HG03432 (cell line): ENCODE data around the gene ATP11A.
"Not testable (repeated sequence)": the region's sequence is repeated elsewhere in the genome, so short reads cannot be mapped to it uniquely, and the experiment has no call there.

Experiments used
- ATAC-seq: cut with Tn5 transposase; IDR thresholded peaks from one replicate; pipeline ENCODE4 v1.9.1; 2021; ENCODE audit warnings: mild to moderate bottlenecking, moderate library complexity; ENCODE audit not compliant: unreplicated experiment

Gene ATP11A

DNA sequence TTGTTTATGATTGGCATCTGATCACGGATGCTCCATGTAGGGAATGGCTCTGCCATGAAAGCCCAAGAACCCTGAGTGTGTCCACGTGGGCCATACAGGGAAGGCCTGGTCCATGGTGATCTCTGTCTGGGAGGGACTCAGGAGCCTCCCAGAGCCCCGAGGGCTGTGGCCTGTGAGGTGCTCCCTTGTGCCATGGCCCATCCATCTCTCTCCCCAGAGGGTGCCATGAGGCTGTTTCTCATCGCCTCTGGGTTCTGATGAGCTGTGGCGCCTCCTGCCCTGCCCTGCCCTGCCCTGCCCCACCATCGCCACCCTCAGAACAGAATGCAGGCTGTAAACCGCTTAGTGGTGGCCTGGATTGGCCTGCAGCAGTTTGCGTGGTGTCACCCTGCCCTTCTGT, 83.1 kb downstream of the ATP11A start:
- no peak for ATAC-seq

DNA sequence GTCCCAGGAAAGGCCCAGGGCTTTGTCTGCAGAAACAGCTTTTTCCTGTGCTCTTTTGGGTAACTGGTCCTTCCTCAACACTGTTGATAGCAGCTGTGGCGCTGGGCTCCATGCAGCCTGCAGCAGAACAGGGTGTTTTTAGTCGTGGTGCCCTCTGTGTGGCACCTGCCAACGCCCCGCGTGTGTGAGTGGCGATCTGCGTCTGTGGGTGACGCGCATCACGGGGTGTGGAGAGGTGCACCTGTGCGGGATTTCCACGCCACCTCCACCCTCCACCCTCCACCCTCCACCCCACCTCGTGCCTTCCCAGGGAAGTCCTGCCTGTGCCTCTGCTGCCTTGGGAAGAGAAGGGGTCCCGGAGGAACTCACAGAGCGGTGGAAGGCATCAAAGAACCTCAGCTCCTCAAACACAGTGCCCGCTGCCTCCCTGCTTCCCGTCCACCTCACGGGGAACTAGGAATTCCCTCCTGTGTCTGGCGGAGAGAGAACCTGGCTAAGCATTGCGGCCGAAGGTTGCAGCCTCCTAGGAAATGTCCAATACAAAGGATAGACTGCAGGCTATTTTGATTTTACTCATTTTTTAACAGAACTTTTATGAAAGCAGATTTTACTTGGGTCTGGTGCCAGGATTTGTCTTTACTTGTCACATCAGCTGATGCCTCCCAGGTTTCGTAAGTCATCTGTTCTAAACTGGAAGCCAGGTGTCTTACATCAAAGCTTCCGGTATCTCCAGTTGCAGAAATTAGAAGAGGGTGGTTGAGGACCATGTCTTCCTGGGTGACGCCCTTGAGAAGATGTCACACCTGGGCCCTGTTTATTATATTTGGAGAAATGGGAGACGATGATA, 84.0 kb downstream of the ATP11A start:
- ATAC-seq = no peak

DNA sequence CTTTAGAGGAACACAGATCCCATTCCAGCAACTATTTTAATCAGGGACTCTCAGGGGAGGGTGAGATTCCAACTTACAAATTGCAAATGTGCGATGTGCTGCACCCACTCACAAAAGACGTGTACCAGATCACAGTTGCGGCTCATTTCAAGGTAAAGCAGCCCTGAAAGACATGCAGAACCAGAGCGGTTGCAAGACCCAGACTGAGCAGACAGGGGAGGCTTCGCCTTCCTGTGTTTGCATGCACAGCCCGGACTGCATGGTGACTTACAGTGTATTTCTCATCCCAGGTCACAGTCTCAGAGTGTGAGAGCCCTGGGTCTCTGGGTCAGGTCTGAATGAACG, 84.6 kb downstream of the ATP11A start:
- ATAC-seq = no peak

DNA sequence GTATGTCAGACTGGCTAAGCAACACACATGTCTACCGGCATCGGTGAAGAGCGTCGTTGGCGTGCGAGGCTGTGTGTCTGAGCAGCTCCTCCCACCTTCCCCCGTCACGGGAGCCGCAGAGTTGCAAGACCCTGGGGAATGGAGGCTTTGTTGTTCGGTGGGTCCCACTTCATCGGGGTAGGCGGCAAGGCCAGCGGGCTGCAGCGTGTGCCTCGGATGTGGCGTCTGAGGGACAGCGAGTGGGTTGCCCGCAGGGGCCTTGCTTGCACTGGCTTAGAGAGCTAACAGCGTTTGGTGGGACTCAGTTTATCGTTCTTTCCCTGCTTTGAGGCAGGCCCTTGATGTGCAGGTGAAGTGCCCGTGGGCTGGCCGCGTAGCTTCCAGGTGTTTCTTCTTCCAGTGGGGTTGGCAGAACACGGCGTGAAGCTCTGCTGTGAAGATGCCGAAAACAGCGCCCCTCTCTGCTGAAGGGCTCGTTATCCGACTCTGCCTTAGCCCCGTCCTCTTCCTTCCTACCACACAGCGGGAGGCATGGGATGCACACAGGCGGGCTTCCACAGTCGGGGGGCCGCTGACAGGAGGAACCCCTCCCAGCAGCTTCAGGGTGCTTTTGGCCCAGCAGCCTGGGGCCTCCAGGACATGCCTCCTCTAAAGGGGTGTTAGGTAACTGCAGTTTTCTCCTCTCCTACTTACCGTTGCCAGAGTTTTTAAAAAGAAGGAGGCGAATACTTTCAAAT, 85.2 kb downstream of the ATP11A start:
- ATAC-seq = no peak

DNA sequence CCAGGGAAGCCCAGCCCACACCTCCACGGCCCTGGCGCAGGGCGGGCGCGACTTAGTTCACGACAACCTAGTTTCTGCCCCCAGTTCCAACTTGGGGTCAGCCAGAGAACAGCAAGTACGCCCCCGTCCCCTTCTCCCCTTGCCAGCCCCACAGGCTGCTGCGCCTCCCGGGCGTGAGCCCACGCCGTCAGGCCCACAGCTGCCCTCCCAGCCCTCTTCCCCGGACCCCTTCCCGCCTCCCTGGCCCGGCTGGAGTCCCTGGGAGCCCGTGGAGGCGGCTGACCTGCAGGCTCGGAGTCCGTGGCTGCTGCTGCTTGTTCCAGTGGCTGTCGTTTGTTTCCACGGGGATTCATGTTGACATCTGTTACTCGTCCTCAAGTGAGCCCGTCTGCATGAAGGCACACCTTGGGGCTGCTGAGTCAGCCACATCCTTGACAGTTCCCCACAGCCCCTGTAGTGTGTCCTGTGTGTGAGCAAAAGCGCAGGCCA, 86.0 kb downstream of the ATP11A start:
- no peak for ATAC-seq

DNA sequence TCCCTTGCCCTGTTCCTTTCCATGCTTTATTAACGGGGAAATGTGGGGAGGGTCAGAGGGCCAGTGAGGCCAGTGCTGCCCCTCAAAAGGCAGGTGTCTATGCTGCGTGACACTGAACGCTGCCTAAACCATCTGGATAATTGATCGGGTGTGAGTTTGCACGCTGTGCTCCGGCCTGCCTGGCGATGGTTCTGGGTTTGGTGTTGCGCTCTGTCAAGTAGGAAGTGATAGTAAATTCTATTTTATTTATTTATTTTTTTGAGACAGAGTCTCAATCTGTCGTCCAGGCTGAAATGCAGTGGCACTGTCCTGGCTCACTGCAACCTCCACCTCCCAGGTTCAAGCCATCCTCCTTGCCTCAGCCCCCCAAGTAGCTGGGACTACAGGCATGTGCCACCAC, 86.5 kb downstream of the ATP11A start:
- no peak for ATAC-seq

DNA sequence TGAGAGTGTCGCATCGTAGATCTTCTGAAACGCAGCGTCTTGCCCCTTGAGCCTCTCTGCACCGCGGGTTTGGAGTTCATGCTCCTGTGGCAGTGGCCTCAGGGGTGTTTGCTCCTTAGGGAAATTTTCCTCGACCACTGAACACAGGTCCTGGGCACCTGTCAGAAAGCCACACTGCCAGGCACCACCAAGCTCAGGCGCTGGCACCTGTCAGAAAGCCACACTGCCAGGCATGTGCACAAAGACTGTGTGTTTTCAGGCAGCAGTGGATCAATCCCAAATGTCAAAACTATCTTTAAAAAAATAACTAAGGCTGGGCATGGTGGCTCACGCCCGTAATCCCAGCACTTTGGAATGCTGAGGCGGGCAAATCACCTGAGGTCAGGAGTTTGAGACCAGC, 87.1 kb downstream of the ATP11A start:
- ATAC-seq = no peak

DNA sequence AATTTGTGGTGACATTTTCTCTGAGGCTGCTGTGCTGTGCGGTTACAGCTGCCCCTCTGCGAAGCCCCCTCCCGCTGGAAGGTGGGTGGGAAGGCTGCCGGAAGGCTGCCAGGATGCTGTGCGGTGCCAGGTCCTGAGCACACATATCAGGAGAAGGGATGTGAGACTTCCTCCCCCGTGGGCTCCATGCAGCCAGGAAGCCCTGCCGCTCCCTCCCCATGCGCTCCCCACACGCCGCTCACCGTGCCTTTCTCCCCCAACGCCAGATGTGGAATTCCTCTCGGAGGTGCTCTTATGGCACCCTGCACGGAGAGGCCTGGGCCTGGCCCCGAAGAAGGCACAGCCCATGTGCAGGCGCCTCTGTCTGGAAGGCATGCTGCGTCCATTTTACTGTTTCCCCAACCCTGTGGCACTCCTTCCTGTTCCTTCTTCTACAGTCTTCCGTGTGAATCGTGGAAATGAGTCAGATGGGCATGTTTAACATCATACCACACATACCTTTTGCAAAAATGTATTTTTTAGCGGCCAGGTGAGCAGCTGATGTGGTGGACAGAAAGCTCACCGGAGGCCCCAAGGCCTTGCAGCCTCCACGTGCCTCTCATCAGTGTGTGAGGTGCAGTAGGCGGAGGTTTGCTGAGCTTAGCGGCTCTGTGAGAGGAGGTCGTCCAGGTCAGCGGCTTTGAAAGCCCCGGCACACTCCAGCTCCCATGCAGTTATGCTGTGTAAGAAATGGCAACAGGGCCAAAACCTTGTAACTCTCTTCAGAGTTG, 88.0 kb downstream of the ATP11A start:
- no peak for ATAC-seq

DNA sequence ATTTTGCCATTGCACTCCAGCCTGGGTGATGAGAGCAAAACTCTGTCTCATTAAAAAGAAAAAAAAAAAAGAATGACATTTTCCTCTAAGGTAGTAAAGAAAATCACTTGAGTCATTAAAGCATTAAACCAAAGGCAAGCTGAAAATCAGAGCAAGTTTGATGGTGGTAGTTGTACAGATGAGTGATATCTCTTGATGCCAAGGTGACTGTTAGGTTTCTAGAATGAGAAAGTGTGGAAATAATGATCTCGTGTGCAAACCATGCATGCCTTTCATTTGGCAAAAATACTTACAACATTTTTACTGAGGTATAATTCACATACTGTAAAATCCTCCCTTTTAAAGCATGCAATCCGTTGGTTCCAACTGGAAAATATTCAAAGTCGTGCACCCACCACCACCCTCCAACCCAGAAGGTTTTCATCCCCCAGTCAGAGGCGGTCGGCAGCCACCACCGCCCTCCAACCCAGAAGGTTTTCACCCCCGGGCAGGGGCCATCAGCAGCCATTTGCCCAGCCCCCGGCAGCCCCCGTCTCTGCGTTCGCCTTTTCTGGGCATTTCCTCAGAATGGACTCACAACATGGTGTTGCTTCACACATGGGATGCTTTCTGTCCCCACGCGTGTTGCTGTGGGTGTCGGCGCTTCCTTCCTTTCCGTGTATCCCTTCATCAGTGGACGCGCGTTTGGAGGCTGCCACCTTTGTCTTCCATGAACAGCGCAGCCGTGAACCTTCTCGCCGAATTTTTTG, 90.2 kb downstream of the ATP11A start:
- no peak for ATAC-seq

DNA sequence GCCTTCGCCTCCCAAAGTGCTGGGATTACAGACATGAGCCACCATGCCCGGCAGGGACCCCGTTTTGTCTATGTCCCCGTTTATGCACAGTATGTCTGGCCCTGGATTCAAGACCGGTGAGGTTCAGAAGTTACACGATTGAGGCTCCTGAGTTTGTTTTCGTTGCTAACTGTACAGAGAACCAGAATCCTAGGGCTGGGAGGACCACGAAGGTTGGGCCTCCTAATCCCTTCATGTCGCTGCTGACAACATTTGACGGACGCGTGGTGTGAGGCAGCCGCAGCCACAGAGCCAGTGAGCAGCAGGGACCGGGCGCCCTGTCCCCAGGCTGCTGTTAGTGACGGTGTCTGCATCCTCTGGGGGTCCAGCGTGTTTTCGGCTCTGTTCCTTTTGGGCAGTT, 91.4 kb downstream of the ATP11A start:
- ATAC-seq = no peak

DNA sequence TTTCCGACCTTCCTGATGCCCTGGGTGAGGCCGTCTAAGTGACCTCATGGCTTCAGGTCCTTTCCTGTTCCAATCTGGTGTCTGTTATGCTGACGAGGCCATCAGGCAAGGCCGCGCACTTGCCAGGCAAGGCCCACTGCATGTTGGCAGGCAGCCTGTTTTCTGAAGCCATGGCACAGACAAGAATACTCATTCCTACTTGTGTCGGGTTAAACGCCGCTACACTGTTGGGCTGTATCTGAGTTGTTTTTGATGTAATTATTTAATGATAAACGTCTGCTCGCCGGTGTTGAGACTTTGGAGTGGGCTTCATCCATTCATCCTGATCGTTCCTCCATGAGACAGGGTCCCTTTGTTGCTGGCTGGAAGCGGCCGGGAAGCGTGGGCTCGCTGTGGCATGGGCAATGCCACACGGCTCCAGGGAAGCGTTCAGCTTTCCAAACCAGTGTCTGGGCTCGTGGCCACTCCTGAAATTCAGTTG, 92.1 kb downstream of the ATP11A start:
- no peak for ATAC-seq

DNA sequence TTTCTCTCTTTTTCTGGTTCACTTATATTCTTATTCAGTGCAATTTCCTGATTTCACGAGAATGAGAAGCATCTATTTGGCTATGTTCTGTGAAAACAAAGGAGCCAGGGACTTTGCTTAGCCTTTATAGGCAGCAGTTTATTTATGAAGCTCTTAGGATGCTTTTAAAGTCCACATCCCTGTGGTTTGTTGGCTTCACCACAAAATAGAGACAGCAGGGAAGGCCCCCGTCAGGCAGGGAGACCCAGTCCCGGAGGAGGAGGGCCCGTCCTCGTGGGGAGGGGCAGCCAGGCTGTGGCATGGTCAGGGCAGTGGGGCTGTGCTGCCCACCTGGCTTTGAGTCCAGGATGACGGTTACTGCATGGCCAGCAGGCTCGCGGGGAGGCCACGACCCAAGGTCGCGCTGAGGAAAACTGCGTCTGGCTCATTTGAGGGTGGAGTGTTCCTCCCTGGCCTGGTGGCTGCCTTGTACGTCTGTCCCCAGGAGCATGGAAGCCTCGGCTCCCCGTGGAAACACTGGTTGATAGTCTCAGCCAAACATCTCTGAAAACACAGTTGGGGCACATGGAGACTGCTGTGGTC, 92.7 kb downstream of the ATP11A start:
- no peak for ATAC-seq

DNA sequence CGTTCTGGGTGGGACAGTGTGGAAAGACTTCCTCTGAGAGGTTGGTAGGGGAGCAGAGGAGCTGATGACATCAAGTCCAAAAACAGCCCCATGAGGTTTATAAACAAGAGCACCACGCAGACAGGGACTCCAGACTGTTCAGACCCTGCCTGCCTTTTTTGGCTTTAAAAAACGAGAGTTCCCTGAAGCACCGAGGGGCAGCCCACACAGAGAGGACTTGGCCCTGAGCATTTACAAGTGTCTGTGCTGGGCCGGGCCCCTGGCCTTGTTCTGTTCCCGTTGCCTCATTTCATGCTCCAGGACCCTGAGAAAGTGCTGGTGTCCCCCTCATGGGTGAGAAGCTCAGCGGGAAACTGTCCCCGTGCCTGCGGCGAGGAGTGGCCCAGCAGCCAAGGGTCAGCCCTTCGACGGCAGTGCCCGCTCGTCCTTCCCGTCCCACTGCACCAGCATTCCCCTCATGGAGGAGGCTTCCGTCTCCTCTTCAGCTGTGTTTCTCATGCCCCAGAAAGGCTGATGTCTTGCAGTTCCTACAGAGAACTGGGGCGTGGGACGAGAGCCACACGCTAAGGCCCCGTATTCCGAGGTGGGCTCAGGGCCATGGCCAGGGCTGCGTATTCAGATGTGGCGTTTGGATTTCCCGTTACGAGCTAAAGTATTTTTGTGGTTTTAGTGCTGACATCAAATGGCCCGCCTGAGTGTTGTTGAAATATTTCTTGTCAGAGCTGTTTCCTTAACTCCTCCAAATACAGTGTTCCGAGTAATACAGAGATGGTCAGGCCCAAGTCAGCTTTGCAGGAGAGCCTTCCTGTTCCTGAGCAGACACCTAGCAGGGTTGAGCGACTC, 93.5 kb downstream of the ATP11A start:
- no peak for ATAC-seq

DNA sequence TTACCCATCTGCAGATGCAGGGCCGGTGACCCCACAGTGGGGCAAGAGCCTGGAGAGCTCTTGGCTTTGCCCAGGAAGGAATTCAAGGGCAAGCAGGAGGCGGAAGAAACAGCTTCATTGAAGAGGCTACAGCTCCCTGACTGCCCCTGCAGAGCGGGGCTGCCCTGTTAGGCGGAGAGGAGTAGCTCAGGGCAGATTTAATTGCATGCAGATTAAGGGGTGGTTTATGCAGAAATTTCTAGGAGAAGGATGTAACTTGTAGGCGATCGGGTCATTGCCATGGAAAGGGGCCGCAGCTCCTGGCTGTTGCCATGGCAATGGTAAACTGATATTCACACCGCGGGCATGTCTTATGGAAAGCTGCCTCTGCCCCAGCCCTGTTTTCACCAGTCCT, 94.1 kb downstream of the ATP11A start:
- ATAC-seq = no peak

DNA sequence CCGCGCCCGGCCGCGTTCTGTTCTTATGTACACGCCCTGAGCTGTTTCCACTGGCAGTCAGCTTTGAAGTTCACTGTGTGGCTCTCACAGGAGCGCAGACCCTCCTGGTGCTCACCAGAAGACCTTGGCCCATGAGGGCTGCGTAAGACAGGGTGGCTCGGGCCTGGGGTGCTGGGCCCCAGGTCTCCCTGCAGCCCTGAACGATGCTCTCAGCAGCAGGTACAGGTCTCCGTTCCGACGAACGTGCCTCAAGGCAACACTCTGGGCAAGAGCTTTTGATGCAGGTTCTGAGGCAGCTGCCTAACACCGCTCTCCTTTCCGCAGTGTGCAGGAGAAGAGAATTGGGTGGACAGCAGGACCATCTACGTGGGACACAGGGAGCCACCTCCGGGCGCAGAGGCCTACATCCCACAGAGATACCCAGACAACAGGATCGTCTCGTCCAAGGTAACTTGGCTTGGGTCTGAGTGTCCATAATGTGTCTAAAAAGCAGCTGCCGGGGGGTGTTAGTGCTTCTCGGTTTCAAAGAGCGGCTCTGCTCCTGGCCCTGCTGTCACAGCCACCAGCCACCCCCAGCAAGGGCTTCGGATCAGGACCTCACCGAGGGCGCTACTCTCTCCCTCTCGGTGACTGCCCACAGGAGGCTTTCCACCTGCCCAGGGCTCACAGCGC, 95.1 kb downstream of the ATP11A start:
- ATAC-seq = no peak

DNA sequence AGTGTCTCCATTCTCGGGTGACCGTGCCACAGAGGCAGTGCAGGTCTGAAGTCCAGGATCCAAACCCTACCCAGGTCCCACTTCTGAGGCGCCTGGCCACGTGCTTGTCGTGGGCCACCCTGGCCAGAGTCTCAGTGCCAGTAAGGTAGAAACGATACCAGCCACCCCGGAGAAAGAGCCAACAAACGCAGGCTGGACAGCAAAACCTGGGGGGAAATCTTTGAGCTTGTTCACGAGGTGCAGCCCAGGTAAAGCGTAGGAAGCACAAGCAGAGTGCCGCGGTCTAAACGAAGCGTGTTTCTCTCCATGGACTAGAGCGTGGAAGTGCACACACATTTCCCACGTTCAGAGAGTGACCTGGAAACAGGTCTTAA, 95.6 kb downstream of the ATP11A start:
- no peak for ATAC-seq

DNA sequence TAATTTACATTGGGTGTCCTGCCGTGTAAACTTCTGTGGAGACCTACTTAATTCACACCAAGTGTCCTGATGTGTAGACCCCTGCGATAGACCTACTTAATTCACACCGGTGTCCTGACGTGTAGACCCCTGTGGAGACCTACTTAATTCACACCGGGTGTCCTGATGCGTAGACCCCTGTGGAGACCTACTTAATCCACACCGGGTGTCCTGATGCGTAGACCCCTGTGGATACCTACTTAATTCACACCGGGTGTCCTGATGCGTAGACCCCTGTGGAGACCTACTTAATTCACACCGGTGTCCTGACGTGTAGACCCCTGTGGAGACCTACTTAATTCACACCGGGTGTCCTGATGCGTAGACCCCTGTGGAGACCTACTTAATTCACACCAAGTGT, 97.0 kb downstream of the ATP11A start:
- not testable (repeated sequence) for ATAC-seq

DNA sequence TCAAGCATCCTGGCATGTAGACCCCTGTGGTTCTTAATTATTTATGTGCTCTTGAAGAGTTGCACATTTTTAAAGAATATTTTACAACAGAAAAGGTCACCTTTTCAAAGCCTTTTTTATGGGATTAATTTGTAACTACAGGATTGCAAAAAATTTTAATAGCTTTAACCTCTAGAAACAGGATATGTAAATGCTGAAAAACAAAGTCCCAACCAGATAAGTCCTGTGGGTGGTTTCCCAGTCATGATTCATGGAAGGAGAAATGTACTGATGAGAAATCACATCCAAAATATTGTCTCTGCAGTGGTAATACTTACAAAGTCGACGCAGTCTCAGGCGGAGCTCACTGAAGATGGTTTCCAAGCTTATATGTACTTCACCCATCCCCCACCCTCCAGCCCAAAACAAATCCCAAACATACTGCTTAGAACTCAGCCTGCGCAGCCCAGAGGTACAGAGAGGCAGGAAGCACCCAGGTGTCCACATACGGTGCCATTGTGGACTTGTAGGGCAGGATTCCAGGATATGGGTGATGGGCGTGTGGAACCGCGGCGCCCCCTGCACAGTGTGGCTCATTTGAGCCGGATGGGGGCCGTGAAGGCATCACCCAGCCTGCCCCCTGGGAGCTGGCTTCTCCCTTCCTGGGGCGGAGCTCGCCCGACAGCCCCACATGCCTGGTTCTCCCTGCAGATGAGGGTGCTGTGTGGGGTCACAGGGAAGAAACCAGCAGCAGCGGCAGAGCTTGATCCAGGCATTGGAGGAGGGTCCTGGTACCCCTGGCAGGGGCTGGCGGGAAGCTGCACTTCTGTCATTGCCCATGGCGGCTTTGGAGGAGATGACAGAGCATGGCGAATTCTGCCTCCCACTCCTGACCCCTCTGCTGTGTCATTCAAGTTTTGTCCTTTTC, 101.2 kb downstream of the ATP11A start:
- no peak for ATAC-seq
